Kidney (tissue), 14 donors: ENCODE measurements around the gene RBMS3. TPM values are rescaled to one million over a fixed set of nuclear protein-coding genes. Genes with fewer than 3 reads are reported as not detected.
A peak's percentile ranks its signal among the peaks of the same experiment; 100 is the strongest.

Experiments used
- DNase-seq, 5 donors: peaks; one replicate each; pipeline ENCODE4 v3.0.0-alpha.2; 2013 to 2020
- FAIRE-seq: peaks from 2 replicates; lab custom pipeline; 2012; peaks lifted over from hg19 to GRCh38; lab: Jason Lieb, UNC
- H3K27ac ChIP-seq, 2 donors: one replicate each; pipeline ENCODE4 v1.7.0; 2013; ENCODE audit warnings: low read depth in 2 of 2, low read length in 2 of 2, inconsistent platforms in 1 of 2
- H3K27me3 ChIP-seq: one replicate; pipeline ENCODE4 v1.7.1; 2013; ENCODE audit warnings: low read length, inconsistent platforms; ENCODE audit not compliant: control insufficient read depth, insufficient read depth
- H3K36me3 ChIP-seq, 3 donors: one replicate each; pipeline versions ENCODE4 v1.7.0 to v1.7.1; 2013; ENCODE audit warnings: low read length in 3 of 3, control low read depth in 1 of 3, inconsistent platforms in 1 of 3; ENCODE audit not compliant: insufficient read depth in 3 of 3, control insufficient read depth in 2 of 3
- H3K4me1 ChIP-seq, 3 donors: one replicate each; pipeline versions ENCODE4 v1.7.0 to v1.7.1; 2013; ENCODE audit warnings: low read length in 3 of 3, inconsistent platforms in 1 of 3, low read depth in 1 of 3; ENCODE audit not compliant: control insufficient read depth in 2 of 3, insufficient read depth in 2 of 3
- H3K4me3 ChIP-seq, 3 donors: one replicate each; pipeline versions ENCODE4 v1.7.0 to v1.8.1; 2013; ENCODE audit warnings: low read length in 3 of 3, control low read depth in 1 of 3, inconsistent platforms in 1 of 3
- H3K9ac ChIP-seq, 3 donors: one replicate each; pipeline versions ENCODE4 v1.7.0 to v1.7.1; 2013; ENCODE audit warnings: low read length in 3 of 3, control low read depth in 1 of 3, inconsistent platforms in 1 of 3
- H3K9me3 ChIP-seq, 3 donors: one replicate each; pipeline versions ENCODE4 v1.7.0 to v1.7.1; 2013; ENCODE audit warnings: low read length in 3 of 3, control low read depth in 1 of 3, inconsistent platforms in 1 of 3; ENCODE audit not compliant: control insufficient read depth in 2 of 3, insufficient read depth in 1 of 3
- CTCF ChIP-seq: IDR thresholded peaks from 3 replicates; pipeline ENCODE4 v1.5.1; 2012; ENCODE audit warnings: mild to moderate bottlenecking, moderate library complexity, borderline replicate concordance; ENCODE audit not compliant: insufficient read depth; ENCODE audit errors: extremely low read depth
- intact Hi-C: fragments of 100-400 bp; cut with DNase I; formaldehyde crosslinking; loops from one replicate; pipeline ENCODE4 v1.11.1; 2022
- polyA plus RNA-seq: library from polyadenylated mRNA; stranded (reverse); fragments of 350-450 nt; fragmentation: Illumina TruSeq; extraction: RNeasy Lipid Tissue Mini Kit (QIAGEN cat#74804); gene quantifications from one replicate; pipeline ENCODE4 v1.2.3, GENCODE V29; 2014; ENCODE audit warnings: low read depth, low replicate concordance; ENCODE audit not compliant: insufficient read depth
- total RNA-seq: library from RNA; stranded (reverse); fragmentation: NEBNext Ultra II Directional; extraction: Animal tissue kit (Norgen Biotek cat#: 25700); gene quantifications from one replicate; pipeline ENCODE4 v1.2.1, GENCODE V29; 2021
- donor health status: control.
- donor health status: control.
- donor health status: control.
- donor health status: control.
- donor health status: control.
- donor health status: DM: yes; HTN: yes; CAD: no.
- donor health status: Normal renal cell carcinoma (clear cell type).

Gene RBMS3
- total and polyA plus RNA-seq, 2 donors from 2014 or later = 3.2 to 48.8 TPM

- intact Hi-C loops = no loop called here
Observed at GRCh38 chr3:29274667-29275066, 6.2 kb upstream of the RBMS3 start.

GRCh38 chr3:29275309-29275708, 5.6 kb upstream of the RBMS3 start:
- FAIRE-seq (no peak), DNase-seq (no peak)
- H3K9ac ChIP-seq = no peak overlapping the region
- H3K27ac ChIP-seq = no peak overlapping the region
- TF ChIP-seq CTCF = no peak
- H3K36me3 ChIP-seq = no peaks in the 10 kb centered on the region
- intact Hi-C loops = no loop called here
- no peak overlapping the region for H3K4me3 ChIP-seq
- H3K9me3 ChIP-seq = no peaks in the 10 kb centered on the region
- H3K4me1 ChIP-seq = no peaks in the 10 kb centered on the region
- no peaks in the 10 kb centered on the region for H3K27me3 ChIP-seq

More at GRCh38 chr3:29274667-29275066, 6.2 kb upstream of the RBMS3 start:
- no peaks in the 10 kb centered on the region for H3K36me3 ChIP-seq
- no peaks in the 10 kb centered on the region for H3K27me3 ChIP-seq
- no peak overlapping the region for H3K4me3 ChIP-seq
- DNase-seq = no peak
- FAIRE-seq = no peak
- no peak for TF ChIP-seq CTCF
- no peak overlapping the region for H3K27ac ChIP-seq
- no peaks in the 10 kb centered on the region for H3K9me3 ChIP-seq
- no peak overlapping the region for H3K9ac ChIP-seq
- no peaks in the 10 kb centered on the region for H3K4me1 ChIP-seq

GRCh38 chr3:29277249-29277648, 3.6 kb upstream of the RBMS3 start:
- no peak for DNase-seq
- intact Hi-C loops = no loop called here
- no peak overlapping the region for H3K27ac ChIP-seq
- no peaks in the 10 kb centered on the region for H3K9me3 ChIP-seq
- no peaks in the 10 kb centered on the region for H3K27me3 ChIP-seq
- FAIRE-seq = no peak
- H3K4me1 ChIP-seq = peaks cover 0 to 2% (median 0%) of the 10 kb centered on the region in 3 donors
- H3K9ac ChIP-seq = no peak overlapping the region
- no peaks in the 10 kb centered on the region for H3K36me3 ChIP-seq
- no peak for TF ChIP-seq CTCF
- no peak overlapping the region for H3K4me3 ChIP-seq

GRCh38 chr3:29279286-29279685, 1.6 kb upstream of the RBMS3 start:
- Histone ChIP-seq H3K4me1 (peaks cover 0 to 2% (median 0%) of the 10 kb centered on the region in 3 donors), H3K27me3 (no peaks in the 10 kb centered on the region), H3K36me3 (no peaks in the 10 kb centered on the region), H3K4me3 (peak overlapping the region in 2 of 3 donors; percentile 14 to 18), H3K9me3 (no peaks in the 10 kb centered on the region), H3K9ac (no peak overlapping the region), H3K27ac (no peak overlapping the region)
- intact Hi-C loops = no loop called here
- FAIRE-seq (no peak), DNase-seq (peak in 1 of 5 donors; percentile 40)
- no peak for TF ChIP-seq CTCF
